NCI-H2081 treated with DMSO at 0.1 percent for 48 hours (cell line): ENCODE results near the gene UNC13D.
"Not testable (repeated sequence)": the region's sequence is repeated elsewhere in the genome, so short reads cannot be mapped to it uniquely, and the experiment has no call there.

Experiments
- DNase-seq: peaks from one replicate; lab custom pipeline; 2025; lab: John Stamatoyannopoulos, UW

UNC13D gene

DNA sequence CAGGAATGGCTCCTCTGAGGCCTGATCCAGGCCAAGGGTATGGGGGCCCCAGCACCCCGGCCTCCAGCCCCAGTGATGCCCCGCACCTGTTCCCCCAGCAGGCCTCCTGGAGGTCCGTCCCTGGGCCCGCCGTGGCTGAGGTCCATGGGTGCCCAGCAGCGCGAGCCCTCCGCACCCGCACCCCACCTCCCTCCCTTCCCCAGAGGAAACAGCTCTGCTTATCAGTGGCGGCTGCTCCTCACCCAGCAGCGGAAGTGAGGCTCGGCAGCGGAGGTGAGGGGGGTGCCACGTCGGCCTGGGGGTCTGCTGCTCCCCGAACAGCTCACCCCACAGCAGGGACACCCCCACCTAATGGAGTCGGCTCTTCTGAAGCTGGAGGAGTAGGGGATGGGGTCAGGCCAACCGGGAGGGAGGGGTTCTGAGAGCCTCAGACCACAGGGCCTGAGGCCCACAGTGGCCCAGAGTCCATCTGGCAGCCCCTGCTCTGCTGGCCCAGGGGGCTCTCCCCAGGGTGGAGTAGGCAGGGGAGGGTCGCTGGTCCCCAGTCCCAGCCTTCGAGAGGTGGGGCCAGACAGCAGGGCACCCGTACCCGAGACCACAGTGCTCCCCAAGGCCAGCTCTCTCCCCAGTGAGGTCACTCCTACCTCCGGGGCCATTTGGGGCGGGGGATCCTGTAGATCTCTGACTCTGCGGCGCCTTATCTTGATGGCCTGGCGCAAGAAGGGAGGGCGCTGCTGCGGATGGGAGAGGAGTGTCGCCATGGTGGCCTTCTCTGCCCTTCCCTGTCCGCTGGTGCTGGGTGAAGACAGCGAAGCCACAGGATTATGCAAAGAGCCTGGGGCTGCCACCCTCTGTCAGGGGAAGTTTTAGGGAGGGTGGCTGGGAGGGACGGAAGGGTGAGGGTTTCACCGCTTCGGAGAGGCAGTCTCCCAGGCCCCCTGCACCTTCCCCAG lies at the start of gene UNC13D:
UNC13D (minus strand) TSS at position 828 of the 953 bp plus-strand sequence; CDS start at position 761, 67 bp downstream.
- DNase-seq = no peak

GRCh38 chr17:75893305-75894048 lies 49.3 kb upstream of the UNC13D start:
- DNase-seq = no peak

GRCh38 chr17:75892556-75893224 lies 48.5 kb upstream of the UNC13D start:
- no peak for DNase-seq

DNA sequence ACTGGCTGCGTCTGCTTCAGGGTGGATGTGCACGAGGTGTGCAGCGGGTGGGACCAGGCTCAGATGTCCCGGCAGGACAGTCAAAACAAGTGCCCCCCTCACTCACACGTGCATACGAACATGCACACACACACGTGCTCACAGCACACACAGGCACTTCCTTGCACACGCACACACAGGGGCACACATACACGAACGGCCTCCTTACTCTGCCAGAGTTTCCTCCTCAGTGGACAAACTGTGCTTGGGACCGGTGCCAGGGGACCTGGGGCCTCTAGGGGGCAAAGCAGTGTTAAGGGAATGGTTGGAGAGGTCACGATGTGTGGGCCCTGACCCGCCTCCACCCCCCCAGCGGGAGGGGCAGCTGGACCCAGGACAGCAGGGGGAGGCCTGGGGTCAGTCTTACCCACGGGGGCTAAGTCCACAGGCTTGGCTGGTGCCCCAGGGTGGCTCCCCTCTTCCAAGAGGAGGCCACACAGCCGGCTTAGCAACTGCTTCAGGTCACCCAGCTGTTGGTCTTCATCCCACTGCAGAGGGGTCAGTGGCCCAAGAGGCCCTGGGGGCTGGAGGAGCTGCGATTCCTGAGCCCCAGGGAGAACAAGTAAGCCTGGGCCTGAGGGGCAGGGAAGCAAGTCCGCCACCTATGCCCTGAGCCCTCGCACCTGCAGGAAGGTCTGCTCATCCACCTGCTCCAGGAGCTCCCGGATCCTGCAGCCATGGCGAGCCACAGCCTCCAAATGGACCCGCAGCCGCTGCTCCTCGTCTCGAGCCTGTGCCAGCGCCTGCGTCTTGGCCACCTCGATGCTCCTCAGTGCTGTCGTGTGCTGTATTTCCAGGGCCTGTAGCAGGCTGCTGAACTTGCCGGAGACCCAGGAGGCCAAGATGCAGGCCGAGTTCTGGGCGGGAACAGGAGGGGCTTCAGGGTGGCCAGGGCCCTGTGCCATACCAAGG lies 47.7 kb upstream of the UNC13D start:
- no peak for DNase-seq

GRCh38 chr17:75891022-75891604 lies 46.9 kb upstream of the UNC13D start:
- no peak for DNase-seq

DNA sequence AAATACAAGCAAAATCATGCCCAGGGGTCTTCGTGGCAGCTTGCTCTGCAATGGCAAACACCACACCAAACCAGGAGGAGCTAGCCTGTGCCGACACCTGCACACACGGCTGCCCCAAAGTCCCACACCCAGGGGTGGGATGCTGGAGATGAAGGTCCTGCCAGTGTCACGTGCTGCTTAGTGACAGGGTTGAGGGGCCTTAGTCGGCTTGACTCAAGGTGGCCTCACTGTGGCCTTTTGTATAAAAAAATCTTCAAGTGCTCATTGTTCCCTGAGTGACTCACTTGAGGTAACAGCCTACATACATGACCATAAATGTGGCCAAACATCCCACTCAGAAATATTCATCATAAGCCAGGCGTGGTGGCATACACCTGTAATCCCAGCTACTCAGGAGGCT lies 45.2 kb upstream of the UNC13D start:
- no peak for DNase-seq

DNA sequence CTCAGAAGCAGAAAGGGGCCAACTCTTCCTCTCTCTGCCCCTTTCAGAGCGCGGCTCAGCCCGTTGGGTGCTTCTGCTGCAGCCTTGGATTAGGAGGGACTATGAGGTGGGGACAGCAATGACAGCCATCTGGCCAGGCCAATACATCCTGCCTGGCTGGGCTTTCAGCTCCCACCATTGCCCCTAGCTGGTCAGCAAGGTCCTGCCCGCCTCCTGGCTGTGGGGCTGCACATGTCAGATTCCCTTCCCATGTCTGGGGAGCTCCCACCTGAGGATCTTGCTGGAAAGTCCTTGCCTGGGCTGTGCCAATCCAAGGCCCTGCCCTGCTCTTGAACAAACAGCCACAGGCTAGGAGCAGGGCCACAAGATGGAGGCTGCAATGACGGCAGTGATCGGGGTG lies 44.3 kb upstream of the UNC13D start:
- no peak for DNase-seq

DNA sequence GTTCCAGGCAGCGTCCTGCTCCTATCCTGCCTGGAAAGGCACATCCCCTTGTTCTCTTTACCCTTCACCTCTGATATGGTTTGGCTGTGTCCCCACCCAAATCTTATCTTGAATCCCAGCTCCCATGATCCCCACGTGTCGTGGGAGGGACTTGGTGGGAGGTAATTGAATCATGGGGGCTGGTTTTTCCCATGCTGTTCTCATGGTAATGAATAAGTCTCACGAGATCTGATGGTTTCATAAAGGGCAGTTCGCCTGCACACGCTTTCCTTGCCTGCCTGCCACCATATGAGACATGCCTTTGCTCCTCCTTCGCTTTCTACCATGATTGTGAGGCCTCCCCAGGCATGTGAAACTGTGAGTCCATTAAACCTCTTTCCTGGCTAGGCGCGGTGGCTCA lies 41.7 kb upstream of the UNC13D start:
- DNase-seq = not testable (repeated sequence)

- DNase-seq = no peak
These were observed 41.2 kb upstream of the UNC13D start for GRCh38 chr17:75885431-75885830.

- no peak for DNase-seq
These were observed 37.7 kb upstream of the UNC13D start for GRCh38 chr17:75881678-75882454.

DNA sequence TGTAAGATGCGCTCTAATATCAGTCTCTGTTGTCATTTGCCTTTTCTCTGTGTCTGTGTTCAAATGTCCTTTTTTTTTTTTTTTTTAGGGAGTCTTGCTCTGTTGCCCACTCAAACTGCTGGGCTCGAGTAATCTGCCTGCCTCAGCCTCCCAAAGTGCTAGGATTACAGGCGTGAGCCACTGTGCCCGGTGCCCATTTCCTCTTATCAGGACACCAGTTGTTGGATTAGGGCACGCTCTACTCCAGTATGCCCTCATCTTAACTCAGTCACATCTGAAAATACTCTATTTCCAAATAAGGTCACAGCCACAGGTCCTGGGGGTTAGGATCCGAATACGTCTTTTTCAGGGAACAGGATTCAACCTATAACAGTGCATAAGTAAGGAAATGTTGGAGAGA lies 36.1 kb upstream of the UNC13D start:
- DNase-seq = no peak

DNA sequence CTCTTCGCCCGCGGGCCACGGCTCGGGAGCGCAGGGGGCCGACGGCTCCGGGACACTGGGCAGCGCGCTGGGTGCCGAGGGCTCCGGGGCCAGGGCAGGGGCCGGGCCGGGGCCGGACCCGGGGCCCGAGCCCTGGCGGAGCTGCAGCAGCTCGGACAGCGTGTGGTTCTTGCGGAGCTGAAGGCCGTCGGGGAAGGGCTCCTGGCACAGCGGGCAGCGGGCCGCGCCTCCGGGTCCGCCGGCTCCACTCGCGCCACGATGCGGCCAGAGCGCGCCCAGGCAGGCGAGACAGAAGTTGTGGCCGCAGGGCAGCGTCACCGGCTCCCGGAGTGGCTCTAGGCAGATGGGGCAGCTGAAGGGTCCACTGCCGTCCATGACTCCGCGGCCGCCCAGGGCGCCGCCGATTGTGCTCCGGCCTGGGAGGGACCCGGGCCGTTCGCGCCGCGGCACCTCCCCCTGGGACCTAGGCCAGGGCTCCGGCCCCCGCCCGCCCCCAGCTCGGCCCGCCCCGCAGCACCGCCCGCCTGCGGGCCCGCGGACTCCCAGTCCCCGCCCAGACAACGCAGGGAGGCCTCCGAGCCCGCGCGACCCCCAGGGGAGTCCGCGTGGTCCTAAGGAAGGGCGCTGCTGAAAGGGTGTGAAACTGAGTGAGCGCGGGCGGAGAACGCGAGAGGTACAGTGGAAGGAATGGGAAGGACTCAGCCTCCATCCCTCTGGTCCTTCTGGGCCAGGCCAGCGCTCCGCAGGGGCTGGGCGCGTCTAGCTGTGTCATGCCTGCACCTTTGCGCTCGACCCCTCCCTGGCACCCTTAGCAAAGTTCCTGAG lies 34.2 kb upstream of the UNC13D start, which contains the start of gene TRIM47:
TRIM47 (minus strand) TSS at position 408 of the 825 bp plus-strand sequence; CDS start at position 375, 33 bp downstream.
- no peak for DNase-seq

DNA sequence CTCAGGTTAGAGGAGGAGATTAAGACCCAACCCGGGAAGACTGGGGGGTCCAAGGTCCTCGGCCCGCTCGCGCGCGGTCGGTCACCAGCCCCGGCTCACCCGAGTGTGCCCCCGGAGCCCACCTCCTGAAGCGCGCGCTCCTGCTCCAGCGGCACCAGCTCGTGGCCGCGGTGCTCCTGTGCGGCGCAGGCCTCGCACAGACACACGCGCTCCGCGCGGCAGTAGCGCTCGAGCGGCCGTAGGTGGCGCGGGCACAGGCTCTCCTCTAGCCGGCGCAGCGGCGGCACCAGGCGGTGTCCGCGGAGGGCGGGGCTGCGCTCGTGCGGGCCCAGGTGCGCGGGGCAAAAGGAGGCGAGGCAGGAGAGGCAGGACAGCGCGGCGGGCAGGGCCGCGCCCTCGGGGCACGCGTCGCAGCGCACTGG lies 33.6 kb upstream of the UNC13D start:
- no peak for DNase-seq

DNA sequence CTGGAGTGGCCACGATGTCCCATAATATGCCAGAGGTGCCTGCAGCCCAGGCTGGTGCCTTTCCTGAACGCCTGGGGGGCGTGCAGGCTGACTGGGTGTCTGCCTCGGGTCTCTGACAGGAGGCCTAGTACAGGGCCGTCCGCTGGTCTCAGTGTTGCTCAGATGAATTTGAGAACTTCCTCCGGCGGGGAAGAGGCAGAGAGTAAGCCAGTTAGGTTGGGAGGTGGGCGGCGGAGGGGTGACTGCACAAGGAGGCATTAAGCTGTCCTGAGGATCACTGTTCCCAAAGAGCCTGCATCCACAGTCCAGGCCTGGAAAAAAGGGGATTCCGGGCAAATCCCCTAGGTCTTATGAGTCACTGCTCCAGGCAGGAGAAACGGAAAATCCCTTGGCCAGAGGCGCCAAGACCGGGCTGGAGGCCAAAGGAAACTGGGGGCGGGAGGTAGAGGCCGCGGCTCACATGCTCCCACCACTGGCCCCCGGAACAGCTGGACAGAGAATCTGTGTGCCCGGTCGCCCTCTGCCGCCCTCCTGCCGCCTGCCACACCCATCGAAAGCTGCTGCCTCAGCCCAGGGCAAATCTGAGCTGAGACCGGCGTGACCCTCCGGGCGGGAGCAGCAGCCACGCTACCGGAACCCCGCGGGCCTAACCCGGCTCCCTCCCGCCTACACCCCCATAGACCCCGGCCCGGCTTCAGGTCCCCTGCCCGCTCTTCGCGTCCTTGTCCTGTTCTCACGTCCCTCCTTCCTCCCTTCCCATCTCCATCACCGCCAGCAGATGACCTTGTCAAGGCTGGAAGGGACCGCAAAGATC lies 32.9 kb upstream of the UNC13D start:
- no peak for DNase-seq

GRCh38 chr17:75876190-75876937 lies 32.2 kb upstream of the UNC13D start:
- peak; percentile 89 for DNase-seq

GRCh38 chr17:75875940-75876189 lies 31.7 kb upstream of the UNC13D start:
- no peak for DNase-seq

- DNase-seq = no peak
These were observed 31.2 kb upstream of the UNC13D start for GRCh38 chr17:75875182-75875939.
